SH-SY5Y (cell line): Measurements from ENCODE around the gene KLF13.

ENCODE experiments used
- GATA2 ChIP-seq: IDR thresholded peaks from 2 replicates; pipeline ENCODE4 v1.6.1; 2011; ENCODE audit warnings: mild to moderate bottlenecking, low read depth, low read length
- GATA3 ChIP-seq: IDR thresholded peaks from 2 replicates; pipeline ENCODE4 v1.6.1; 2011; ENCODE audit warnings: low read depth, mild to moderate bottlenecking, low read length, moderate library complexity

- TF ChIP-seq GATA2, result no peak
- TF ChIP-seq GATA3, result no peak
Observed at GRCh38 chr15:31383139-31383538, 56.5 kb downstream of the KLF13 start.
